Glomerular endothelial cell (primary cell): ENCODE data around the gene CACNG6. TPM values are rescaled to one million over a fixed set of nuclear protein-coding genes. Genes with fewer than 3 reads are reported as not detected.

ENCODE experiments used
- DNase-seq: peaks from one replicate; pipeline ENCODE4 v3.0.0-alpha.2; 2011; ENCODE audit warnings: low read depth, low spot score; ENCODE audit errors: extremely low read depth
- total RNA-seq: library from RNA; depleted of rRNA; stranded (reverse); fragments of >200 nt; gene quantifications from 2 replicates; pipeline ENCODE4 v1.2.3, GENCODE V29; 2015

Gene CACNG6
- total RNA-seq, 1 donor from 2014 or later, result 3.0 TPM

DNA sequence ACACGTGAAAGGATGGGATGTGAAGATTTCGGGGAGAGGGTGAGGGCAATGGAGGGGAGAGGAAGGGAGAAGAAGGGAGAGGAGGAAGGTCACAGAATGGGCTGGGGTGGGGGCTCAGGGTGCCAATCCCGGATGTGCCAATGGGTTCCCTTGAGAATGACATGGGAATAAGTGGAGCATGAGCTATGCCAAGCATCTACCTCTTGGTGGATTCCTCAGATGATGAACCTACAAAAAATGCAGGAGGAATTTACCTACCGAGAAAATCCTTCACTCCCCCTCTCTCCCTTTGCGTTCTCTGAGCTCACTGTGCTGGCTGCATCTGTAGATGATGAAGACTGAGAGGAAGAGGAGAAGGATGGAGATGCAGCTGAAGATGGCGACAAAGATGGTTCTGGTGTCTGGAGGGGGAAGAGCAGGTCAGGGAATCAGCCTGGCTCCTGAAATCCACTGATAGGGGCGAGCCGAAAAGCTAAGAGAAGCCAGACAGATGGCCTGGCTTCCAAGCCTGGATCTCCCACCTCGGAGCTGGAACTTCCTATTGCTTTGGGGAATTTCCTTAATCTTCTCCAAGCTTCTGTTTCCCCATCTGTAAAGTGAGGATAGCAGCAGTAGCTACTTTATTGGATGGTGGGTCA, 50.7 kb downstream of the CACNG6 start:
- no peak for DNase-seq

DNA sequence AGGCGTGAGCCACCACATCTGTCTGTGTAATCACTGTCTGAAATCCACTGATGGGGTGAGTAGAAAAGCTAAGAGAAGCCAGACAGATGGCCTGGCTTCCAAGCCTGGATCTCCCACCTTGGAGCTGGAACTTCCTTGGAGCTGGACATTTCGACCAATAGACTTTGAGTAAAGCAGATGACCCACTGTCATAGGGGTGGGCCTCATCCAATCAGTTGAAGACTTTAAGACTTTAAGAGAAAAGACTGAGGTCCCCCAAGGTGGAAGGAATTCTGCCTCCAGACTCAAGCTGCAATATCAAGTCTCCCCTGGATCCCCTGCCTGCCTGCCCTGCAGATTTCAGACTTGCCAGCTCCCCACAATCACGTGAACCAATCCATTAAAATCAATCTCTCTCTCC, 51.6 kb downstream of the CACNG6 start:
- no peak for DNase-seq

GRCh38 chr19:54045771-54046170, 54.3 kb downstream of the CACNG6 start:
- no peak for DNase-seq

- DNase-seq, result no peak
These were observed 56.2 kb downstream of the CACNG6 start for GRCh38 chr19:54047616-54048015.

Other genes starting within 250 kb of the CACNG6 start
- gene NLRP12, start 167.3 kb upstream of the CACNG6 start, total RNA-seq, result 1.1 and 2.6 TPM in 2 replicates
- 134 and 174 TPM in 2 replicates for gene MYADM, start 123.8 kb upstream of the CACNG6 start, total RNA-seq
- 0.06 TPM in 1 of 2 replicates, not detected in the other for gene PRKCG, start 109.4 kb upstream of the CACNG6 start, total RNA-seq
- 1.9 and 2.2 TPM in 2 replicates for gene CACNG7, start 82.4 kb upstream of the CACNG6 start, total RNA-seq
- 1.3 and 2.1 TPM in 2 replicates for gene CACNG8, start 28.7 kb upstream of the CACNG6 start, total RNA-seq
- not detected in 2 replicates for gene VSTM1, start 72.3 kb downstream of the CACNG6 start, total RNA-seq
- gene TARM1, start 89.7 kb downstream of the CACNG6 start, total RNA-seq, result not detected in 2 replicates
- not detected in 2 replicates for gene OSCAR, start 109.2 kb downstream of the CACNG6 start, total RNA-seq
- 11.7 and 26.2 TPM in 2 replicates for gene NDUFA3, start 111.2 kb downstream of the CACNG6 start, total RNA-seq
- gene TFPT, start 124.0 kb downstream of the CACNG6 start, total RNA-seq, result 58.5 and 63.2 TPM in 2 replicates
- gene PRPF31, start 124.1 kb downstream of the CACNG6 start, total RNA-seq, result 57.8 and 66.7 TPM in 2 replicates
- gene CNOT3, start 146.1 kb downstream of the CACNG6 start, total RNA-seq, result 19.6 and 29.5 TPM in 2 replicates
- 7.5 and 8.0 TPM in 2 replicates for gene LENG1, start 168.1 kb downstream of the CACNG6 start, total RNA-seq
- gene TMC4, start 181.5 kb downstream of the CACNG6 start, total RNA-seq, result not detected in 2 replicates
- 354 and 361 TPM in 2 replicates for gene MBOAT7, start 197.9 kb downstream of the CACNG6 start, total RNA-seq
- 92.9 and 140 TPM in 2 replicates for gene TSEN34, start 199.7 kb downstream of the CACNG6 start, total RNA-seq
- gene RPS9, start 209.2 kb downstream of the CACNG6 start, total RNA-seq, result 1,387 and 1,829 TPM in 2 replicates
- not detected in 2 replicates for gene LILRB3, start 231.4 kb downstream of the CACNG6 start, total RNA-seq